Endothelial cell of umbilical vein (primary cell): ENCODE measurements around the gene MTF2. TPM values are rescaled to one million over a fixed set of nuclear protein-coding genes. Genes with fewer than 3 reads are reported as not detected.

Source experiments
- BruUV-seq: library from RNA; stranded (reverse); fragments of 400-500 nt; replicated peaks from 2 replicates; lab custom pipeline; 2021; lab: Mats Ljungman, UMichigan
- CTCF ChIA-PET: fragments of 300-600, 350-600 bp; sonication (Branson Sonifier 250); formaldehyde crosslinking; loops from one replicate; lab custom pipeline; 2021; ENCODE audit warnings: antibody characterized with exemption, inconsistent platforms; lab: Charles Lee
- POLR2A ChIA-PET: fragments of 300-600, 350-600 bp; sonication (Branson Sonifier 250); formaldehyde crosslinking; loops from one replicate; lab custom pipeline; 2021; ENCODE audit warnings: antibody characterized with exemption, inconsistent platforms; lab: Charles Lee
- DNase-seq: peaks from one replicate; pipeline ENCODE4 v3.0.0-alpha.2; 2011; ENCODE audit warnings: low read depth, low spot score
- FAIRE-seq: peaks from 2 replicates; lab custom pipeline; 2011; peaks lifted over from hg19 to GRCh38; lab: Jason Lieb, UNC
- H2AFZ ChIP-seq: 2 replicates; pipeline ENCODE4 v1.6.0; 2012; ENCODE audit warnings: low read depth, low read length, control low read depth, inconsistent platforms
- H3K27ac ChIP-seq: 2 replicates; pipeline ENCODE4 v1.5.1; 2011; ENCODE audit warnings: low read depth, mild to moderate bottlenecking, control low read depth, low read length, moderate library complexity; ENCODE audit not compliant: insufficient read depth
- H3K27me3 ChIP-seq, 2 experiments: 2 replicates each; pipeline versions ENCODE4 v1.6.0 to v1.6.1; 2011; ENCODE audit warnings: low read length in 2 of 2, mixed read lengths in 1 of 2; ENCODE audit not compliant: control insufficient read depth in 2 of 2, insufficient read depth in 2 of 2
- H3K36me3 ChIP-seq, 2 experiments: 2 replicates in 1 of 2; 3 replicates in 1 of 2; pipeline ENCODE4 v1.5.1; 2011; ENCODE audit warnings: low read length in 2 of 2, mild to moderate bottlenecking in 1 of 2, moderate library complexity in 1 of 2; ENCODE audit not compliant: control insufficient read depth in 2 of 2, insufficient read depth in 2 of 2; ENCODE audit errors: extremely low read depth in 1 of 2
- H3K4me1 ChIP-seq: 3 replicates; pipeline ENCODE4 v1.5.1; 2011; ENCODE audit warnings: mild to moderate bottlenecking, low read length; ENCODE audit not compliant: control insufficient read depth, insufficient read depth; ENCODE audit errors: extremely low read depth
- H3K4me2 ChIP-seq: 2 replicates; pipeline ENCODE4 v1.6.1; 2011; ENCODE audit warnings: low read length, control low read depth, mixed read lengths; ENCODE audit not compliant: insufficient read depth
- H3K4me3 ChIP-seq, 3 experiments: fragments of 200-600 bp in 1 of 3; sonication (generic), shearing (Covaris generic) in 1 of 3; replicated peaks in 1 of 3; 2 replicates each; pipeline ENCODE4 v1.5.1; 2011 to 2016; ENCODE audit warnings: control low read depth in 3 of 3, low read length in 3 of 3, mild to moderate bottlenecking in 2 of 3, inconsistent platforms in 1 of 3, low read depth in 1 of 3, moderate library complexity in 1 of 3; ENCODE audit not compliant: insufficient read depth in 1 of 3
- H3K79me2 ChIP-seq: 2 replicates; pipeline ENCODE4 v1.6.0; 2012; ENCODE audit warnings: low read length, inconsistent platforms; ENCODE audit not compliant: control insufficient read depth, insufficient read depth
- H3K9ac ChIP-seq: replicated peaks from 2 replicates; pipeline ENCODE3; 2011; ENCODE audit warnings: low read length, control low read depth; ENCODE audit not compliant: insufficient read depth; ENCODE audit errors: extremely low read depth
- H3K9me1 ChIP-seq: replicated peaks from 3 replicates; pipeline ENCODE4 v1.6.0; 2011; ENCODE audit warnings: mild to moderate bottlenecking, low read length; ENCODE audit not compliant: control insufficient read depth, insufficient read depth; ENCODE audit errors: extremely low read depth
- H3K9me3 ChIP-seq: replicated peaks from 2 replicates; pipeline ENCODE4 v1.5.1; 2012; ENCODE audit warnings: low read length, inconsistent platforms; ENCODE audit not compliant: control insufficient read depth, insufficient read depth
- H4K20me1 ChIP-seq: replicated peaks from 2 replicates; pipeline ENCODE3; 2011; ENCODE audit warnings: mild to moderate bottlenecking, low read length; ENCODE audit not compliant: control insufficient read depth, insufficient read depth; ENCODE audit errors: extremely low read depth
- EZH2 ChIP-seq: IDR thresholded peaks from 2 replicates; pipeline ENCODE4 v1.6.1; 2012; ENCODE audit warnings: borderline replicate concordance, low read depth, mild to moderate bottlenecking, moderate library complexity, low read length, inconsistent platforms; ENCODE audit not compliant: severe bottlenecking
- FOS ChIP-seq: IDR thresholded peaks from 2 replicates; pipeline ENCODE4 v1.6.1; 2011; ENCODE audit warnings: mild to moderate bottlenecking, low read length, moderate library complexity, borderline replicate concordance; ENCODE audit not compliant: insufficient read depth
- GATA2 ChIP-seq: IDR thresholded peaks from 2 replicates; pipeline ENCODE4 v1.7.0; 2011; ENCODE audit warnings: low read depth, mild to moderate bottlenecking, moderate library complexity, mixed read lengths, low read length; ENCODE audit not compliant: insufficient read length, insufficient read depth
- JUN ChIP-seq: IDR thresholded peaks from 2 replicates; pipeline ENCODE4 v1.6.1; 2011; ENCODE audit warnings: borderline replicate concordance, low read depth; ENCODE audit not compliant: insufficient read length, insufficient read depth
- MYC ChIP-seq: IDR thresholded peaks from one replicate; pipeline ENCODE4 v1.6.1; 2011; ENCODE audit warnings: mild to moderate bottlenecking, low read depth, low read length
- POLR2A ChIP-seq: IDR thresholded peaks from 2 replicates; pipeline ENCODE4 v1.6.1; 2012; ENCODE audit warnings: low read depth, mild to moderate bottlenecking, control low read depth, low read length
- POLR2AphosphoS5 ChIP-seq: IDR thresholded peaks from 2 replicates; pipeline ENCODE4 v1.6.1; 2012; ENCODE audit warnings: low read depth, mild to moderate bottlenecking, control low read depth, low read length, moderate library complexity; ENCODE audit not compliant: insufficient read depth
- dilution Hi-C: fragments of 300-500 bp; cut with MboI; formaldehyde crosslinking; loops from one replicate; pipeline ENCODE4 v1.15.0; 2019; ENCODE audit warnings: low sequenced_read_pairs; ENCODE audit not compliant: extremely low pct_ligation_motif_present
- intact Hi-C: fragments of 100-400 bp; cut with micrococcal nuclease; formaldehyde crosslinking; loops from one replicate; pipeline ENCODE4 v1.10.0; 2022
- polyA plus RNA-seq, 4 experiments: library from polyadenylated mRNA; depleted of rRNA in 3 of 4; stranded (reverse) in 3 of 4; unstranded in 1 of 4; fragments of >200 nt; gene quantifications; 2 replicates each; pipeline versions ENCODE4 v1.2.1 to v1.2.3, GENCODE V29; 2011 to 2012; ENCODE audit warnings: missing spikeins in 1 of 4
- total RNA-seq: library from RNA; stranded (reverse); gene quantifications from 2 replicates; pipeline ENCODE4 v1.2.3, GENCODE V29; 2021
- TF ChIP-seq, protein P1 (sequence below), 2 donors: IDR thresholded peaks; 1 replicate in 1 of 2; 2 replicates in 1 of 2; pipeline ENCODE4 v1.5.1; 2011; ENCODE audit warnings: low read length in 2 of 2, mild to moderate bottlenecking in 2 of 2, moderate library complexity in 2 of 2, control low read depth in 1 of 2, inconsistent platforms in 1 of 2, low read depth in 1 of 2; ENCODE audit not compliant: insufficient read depth in 1 of 2; ENCODE audit errors: extremely low read depth in 1 of 2
- TF ChIP-seq, protein P2 (sequence below): IDR thresholded peaks from 2 replicates; pipeline ENCODE4 v1.6.1; 2011; ENCODE audit not compliant: insufficient read depth, insufficient read length

MTF2 gene
- total and polyA plus RNA-seq, 2 donors (not counting 3 experiments of a cell fraction or from before 2014, with no cell fraction given): 20.1 to 40.5 TPM

DNA sequence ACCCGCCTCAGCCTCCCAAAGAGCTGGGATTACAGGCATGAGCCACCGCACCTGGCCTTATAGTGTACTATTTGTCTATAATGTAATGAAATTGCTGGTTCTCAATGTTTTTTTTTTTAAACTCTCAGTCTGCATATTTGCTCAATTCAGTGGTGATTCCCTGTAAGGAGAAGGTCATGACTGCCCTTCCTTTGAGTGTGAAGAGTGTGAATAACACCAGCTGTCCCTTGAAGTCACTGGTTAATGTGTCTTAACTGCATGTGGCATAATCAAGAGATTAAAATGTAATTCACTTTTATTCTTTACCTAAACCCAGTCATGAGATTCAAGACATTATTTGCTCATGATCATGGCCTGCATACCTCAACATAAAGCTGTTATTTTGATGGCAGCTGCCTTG lies 30.5 kb downstream of the MTF2 start:
- TF ChIP-seq POLR2A: no peak
- TF ChIP-seq, protein P1, sequence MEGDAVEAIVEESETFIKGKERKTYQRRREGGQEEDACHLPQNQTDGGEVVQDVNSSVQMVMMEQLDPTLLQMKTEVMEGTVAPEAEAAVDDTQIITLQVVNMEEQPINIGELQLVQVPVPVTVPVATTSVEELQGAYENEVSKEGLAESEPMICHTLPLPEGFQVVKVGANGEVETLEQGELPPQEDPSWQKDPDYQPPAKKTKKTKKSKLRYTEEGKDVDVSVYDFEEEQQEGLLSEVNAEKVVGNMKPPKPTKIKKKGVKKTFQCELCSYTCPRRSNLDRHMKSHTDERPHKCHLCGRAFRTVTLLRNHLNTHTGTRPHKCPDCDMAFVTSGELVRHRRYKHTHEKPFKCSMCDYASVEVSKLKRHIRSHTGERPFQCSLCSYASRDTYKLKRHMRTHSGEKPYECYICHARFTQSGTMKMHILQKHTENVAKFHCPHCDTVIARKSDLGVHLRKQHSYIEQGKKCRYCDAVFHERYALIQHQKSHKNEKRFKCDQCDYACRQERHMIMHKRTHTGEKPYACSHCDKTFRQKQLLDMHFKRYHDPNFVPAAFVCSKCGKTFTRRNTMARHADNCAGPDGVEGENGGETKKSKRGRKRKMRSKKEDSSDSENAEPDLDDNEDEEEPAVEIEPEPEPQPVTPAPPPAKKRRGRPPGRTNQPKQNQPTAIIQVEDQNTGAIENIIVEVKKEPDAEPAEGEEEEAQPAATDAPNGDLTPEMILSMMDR (IDR thresholded peaks at IDR 0.05; ENCODE audit: extremely low read depth in 1 of 2, insufficient read depth in 1 of 2, low read depth in 1 of 2, low read length in 2 of 2): no peak
- no peak for TF ChIP-seq POLR2AphosphoS5
- TF ChIP-seq, protein P2, sequence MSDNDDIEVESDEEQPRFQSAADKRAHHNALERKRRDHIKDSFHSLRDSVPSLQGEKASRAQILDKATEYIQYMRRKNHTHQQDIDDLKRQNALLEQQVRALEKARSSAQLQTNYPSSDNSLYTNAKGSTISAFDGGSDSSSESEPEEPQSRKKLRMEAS: no peak
- DNase-seq (no peak), FAIRE-seq (no peak)
- Histone ChIP-seq H3K4me3 (no peak overlapping the region), H3K27ac (no peak overlapping the region), H3K27me3 (no peaks in the 10 kb centered on the region), H3K9me3 (no peaks in the 10 kb centered on the region), H3K9ac (no peak overlapping the region), H4K20me1 (peaks cover 9% of the 10 kb centered on the region), H3K4me2 (no peak overlapping the region), H3K9me1 (no peaks in the 10 kb centered on the region), H3K4me1 (no peaks in the 10 kb centered on the region), H2AFZ (no peak overlapping the region), H3K79me2 (peaks cover 81% of the 10 kb centered on the region), H3K36me3 (no peaks in the 10 kb centered on the region)
- intact Hi-C loops (no loop called here), dilution Hi-C loops (no loop called here)
- BruUV-seq: no TSS peak
- POLR2A ChIA-PET: no interaction called here
- CTCF ChIA-PET: interaction anchor here (1.0 to 1.2 kb wide), 3 partner anchors 8 to 29 kb away, joined by 3 to 6 read pairs (median 4); no protein-coding TSS in a partner anchor

DNA sequence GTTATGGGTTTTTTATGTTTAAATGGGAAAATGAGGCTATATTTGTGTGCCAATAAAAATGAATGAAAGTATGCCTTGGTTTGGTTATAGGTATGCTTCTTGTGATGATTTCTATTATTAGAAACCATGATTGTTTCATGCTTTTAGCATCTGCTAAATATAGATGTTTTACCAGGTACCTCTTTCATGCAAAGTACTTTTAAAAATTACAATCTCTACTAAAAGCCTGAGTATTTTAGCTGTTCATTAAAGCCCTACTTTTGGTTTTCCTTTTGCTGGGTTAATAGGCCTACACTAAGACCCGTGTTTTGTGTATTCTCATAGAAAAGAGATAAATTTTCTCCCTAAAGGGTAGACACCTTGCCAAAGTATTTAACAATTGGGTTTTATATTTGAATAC lies 32.0 kb downstream of the MTF2 start:
- no peaks in the 10 kb centered on the region for H3K9me3 ChIP-seq
- ChIA-PET CTCF (interaction anchor here (1.0 kb wide), 1 partner anchor 46 kb away, joined by 3 read pairs; no protein-coding TSS in a partner anchor), POLR2A (no interaction called here)
- no peak overlapping the region for H3K9ac ChIP-seq
- no peak overlapping the region for H3K4me3 ChIP-seq
- no peak overlapping the region for H2AFZ ChIP-seq
- no peak overlapping the region for H3K4me2 ChIP-seq
- intact Hi-C loops (no loop called here), dilution Hi-C loops (no loop called here)
- no peaks in the 10 kb centered on the region for H3K4me1 ChIP-seq
- H4K20me1 ChIP-seq: peaks cover 7% of the 10 kb centered on the region
- BruUV-seq: no TSS peak
- TF ChIP-seq, protein P1 (IDR thresholded peaks at IDR 0.05; ENCODE audit: extremely low read depth in 1 of 2, insufficient read depth in 1 of 2, low read depth in 1 of 2, low read length in 2 of 2): no peak
- TF ChIP-seq POLR2A (no peak), EZH2 (no peak), GATA2 (no peak), MYC (no peak), POLR2AphosphoS5 (no peak), FOS (no peak), JUN (no peak)
- TF ChIP-seq, protein P2: no peak
- no peak overlapping the region for H3K27ac ChIP-seq
- FAIRE-seq (no peak), DNase-seq (no peak)
- no peaks in the 10 kb centered on the region for H3K36me3 ChIP-seq
- H3K9me1 ChIP-seq: no peaks in the 10 kb centered on the region
- H3K79me2 ChIP-seq: peaks cover 70% of the 10 kb centered on the region
- no peaks in the 10 kb centered on the region for H3K27me3 ChIP-seq
